Muscle of arm (tissue), 12 donors: ENCODE measurements around the gene SSH2. TPM values are rescaled to one million over a fixed set of nuclear protein-coding genes. Genes with fewer than 3 reads are reported as not detected.
"Not testable (repeated sequence)": the region's sequence is repeated elsewhere in the genome, so short reads cannot be mapped to it uniquely, and the experiment has no call there.

Experiments
- DNase-seq: peaks from one replicate; pipeline ENCODE4 v3.0.0-alpha.2; 2013
- polyA plus RNA-seq, 12 donors: library from polyadenylated mRNA; unstranded; fragments of 120-200 nt; gene quantifications; one replicate each; pipeline ENCODE4 v1.2.1, GENCODE V29; 2013; ENCODE audit not compliant: insufficient read length in 12 of 12

SSH2 gene
- polyA plus RNA-seq, 12 donors: 17.7 to 73.5 (median 25.5) TPM

DNA sequence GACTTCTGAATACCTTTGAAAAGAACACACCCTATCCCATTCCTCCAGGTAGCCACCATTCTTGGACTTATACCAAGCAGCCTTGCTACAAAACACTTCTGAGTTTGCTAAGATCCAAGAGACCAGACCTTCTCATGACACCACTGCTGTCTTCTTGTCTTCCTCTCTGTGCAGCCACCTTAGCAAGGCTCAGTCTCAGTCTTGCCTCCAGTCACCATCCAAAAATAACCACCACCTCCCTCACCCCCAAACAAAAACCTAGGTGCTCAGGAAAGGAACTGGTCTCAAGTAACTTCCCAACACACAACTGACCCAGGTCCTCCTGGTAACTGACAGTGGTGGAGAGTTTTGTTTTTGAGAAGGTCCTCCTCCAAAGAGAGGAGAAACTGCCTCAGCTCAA lies 216.4 kb downstream of the SSH2 start:
- no peak for DNase-seq

DNA sequence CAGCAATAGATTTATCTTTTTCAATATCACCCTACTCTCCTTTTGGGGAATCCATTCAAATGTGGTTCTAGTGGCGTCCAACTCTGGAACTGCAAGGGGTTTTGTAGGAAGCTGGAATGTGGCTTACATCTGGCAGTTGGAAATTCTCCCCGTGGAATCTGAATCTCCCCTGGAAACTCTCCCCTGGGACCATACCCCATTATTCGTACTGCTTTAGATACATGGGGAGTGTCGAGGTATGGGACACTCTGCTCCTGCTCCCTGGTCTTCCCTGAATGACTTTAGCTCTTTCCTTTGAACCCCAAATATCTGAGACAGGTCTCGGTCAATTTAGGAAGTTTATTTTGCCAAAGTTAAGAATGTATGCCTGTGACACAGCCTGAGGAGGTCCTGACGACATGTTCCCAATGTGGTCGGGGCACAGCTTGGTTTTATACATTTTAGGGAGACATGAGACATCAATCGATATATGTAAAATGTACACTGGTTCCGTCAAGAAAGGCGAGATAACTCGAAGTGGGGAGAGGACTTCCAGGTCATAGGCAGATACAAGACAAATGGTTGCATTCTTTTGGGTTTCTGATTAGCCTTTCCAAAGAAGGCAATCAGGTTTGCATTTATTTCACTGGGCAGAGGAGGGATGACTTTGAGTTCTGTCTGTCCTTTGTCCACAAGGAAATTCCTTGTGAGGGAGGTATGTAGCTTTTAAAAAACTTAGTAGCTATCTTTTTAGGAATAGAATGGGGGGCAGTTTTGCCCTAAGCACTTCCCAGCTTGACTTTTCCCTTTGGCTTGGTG lies 218.2 kb downstream of the SSH2 start:
- no peak for DNase-seq

DNA sequence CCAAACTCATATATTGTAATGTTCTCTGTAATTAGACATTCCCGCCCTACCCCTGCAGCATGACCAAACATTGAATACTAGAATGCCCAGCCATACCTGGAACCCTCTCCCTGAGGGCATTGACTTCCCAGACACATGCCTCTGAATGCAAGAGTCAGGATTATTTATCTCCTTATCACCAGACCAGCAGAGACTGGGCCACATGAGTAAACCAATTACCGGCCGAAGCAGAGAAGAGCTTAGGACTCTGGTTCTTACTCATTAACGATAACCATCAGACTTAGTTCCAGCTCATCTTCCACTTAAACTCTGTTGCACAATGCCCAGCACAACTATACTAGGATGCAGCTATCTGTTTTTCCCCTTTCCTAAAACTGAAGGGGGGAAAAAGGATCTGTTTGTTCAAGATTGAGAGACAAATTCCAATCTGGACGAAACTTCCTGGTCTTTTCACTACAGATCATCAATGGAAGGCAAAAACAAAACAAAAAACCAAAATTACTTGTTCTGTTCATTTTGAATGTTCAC lies 219.1 kb downstream of the SSH2 start:
- DNase-seq: no peak

DNA sequence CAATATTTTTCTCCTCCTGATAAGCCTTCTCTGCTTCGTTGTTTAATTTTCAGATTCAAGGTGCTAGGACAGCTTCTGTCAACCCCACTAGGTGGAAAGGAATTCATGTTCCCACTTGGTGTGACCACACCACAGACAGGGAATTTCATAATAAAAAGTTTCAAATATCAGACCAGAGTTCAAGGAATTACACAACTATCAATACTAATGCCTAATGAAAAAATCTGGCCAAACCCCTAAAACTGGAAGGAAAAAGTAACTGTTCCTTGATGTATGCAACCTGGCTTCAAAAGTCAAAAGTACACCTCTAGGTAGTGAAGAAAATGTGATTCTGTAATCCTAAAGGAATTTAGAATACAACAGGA lies 219.5 kb downstream of the SSH2 start:
- no peak for DNase-seq

DNA sequence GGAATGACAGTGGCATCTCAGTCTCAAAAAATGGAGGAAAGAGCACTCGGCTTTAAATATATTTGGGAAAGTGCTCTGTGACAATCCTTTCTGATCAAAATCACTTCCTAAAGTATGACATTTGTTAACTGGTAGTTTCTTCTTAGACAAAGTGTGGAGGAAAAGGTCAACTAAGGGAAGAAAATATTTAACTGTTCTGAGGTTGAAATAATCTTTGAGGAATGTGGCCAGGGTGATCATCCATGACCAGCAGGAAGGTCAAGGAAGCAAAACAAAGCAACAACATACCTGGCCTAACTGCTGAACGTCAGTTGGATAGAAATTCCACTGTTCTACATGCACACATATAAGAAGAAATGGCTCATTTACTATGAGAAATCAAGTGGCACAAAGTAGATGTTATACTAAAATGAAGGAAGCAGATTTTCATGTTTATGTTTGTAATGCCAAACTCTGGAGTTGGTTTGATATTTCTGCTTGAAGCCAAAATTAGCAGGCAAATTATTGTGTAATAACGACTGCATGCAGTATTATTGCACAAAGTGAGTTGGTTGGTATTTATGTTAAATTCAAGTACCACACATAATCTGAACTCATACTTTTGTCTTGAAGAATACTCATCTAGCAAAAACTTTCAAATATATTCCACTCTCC lies 220.0 kb downstream of the SSH2 start:
- DNase-seq: no peak

DNA sequence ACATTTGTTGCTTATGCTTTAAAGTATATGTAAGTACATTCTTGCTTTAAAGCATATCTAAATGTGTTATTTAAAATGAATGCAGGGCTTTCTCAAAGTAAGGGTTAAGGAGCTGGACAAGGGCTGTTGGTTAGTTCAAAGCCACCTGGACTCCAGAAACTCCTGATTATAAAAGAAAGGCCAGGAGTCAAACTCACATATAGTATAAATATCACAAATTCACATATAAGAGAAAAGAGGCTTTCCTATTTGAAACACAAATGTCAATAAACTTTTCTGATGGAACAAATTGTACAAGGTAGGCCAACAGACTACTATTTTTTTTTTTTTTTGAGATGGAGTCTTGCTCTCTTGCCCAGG lies 222.8 kb downstream of the SSH2 start:
- DNase-seq: no peak

DNA sequence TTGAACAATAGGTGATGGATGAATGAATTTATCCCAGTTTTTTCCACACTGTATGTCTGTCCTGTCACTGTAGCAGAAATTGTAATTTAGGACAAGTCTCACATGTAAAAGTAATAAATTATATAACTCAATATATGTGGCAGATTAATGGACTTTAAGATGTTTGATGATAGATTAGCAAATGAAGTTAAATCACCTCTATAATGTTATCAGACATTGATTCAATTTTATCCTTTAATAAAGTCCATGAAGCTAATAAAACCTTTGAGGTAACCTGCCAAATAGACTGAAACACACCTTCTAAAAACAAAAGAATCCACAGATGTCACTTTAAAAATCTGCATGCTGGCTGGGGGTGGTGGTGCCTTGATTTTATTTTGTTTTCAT lies 224.0 kb downstream of the SSH2 start:
- no peak for DNase-seq

DNA sequence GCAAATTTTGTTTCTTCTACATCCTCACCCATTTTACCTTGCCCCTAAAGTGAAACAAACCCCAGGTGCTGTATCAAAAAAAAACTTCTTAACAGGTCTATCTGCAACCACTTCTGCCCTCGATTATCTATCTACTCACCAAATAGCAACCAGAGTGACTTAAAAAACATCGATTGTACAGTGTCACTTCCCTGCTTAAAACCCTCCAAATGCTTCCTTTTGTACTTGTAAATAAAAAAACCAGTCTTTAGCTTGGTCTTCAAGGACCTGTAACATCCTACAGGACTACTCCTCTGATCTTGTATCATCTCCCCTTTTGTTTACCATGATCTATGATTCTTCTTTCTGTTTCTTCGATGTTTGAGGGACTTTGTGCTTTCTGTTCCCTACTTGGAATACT lies 224.6 kb downstream of the SSH2 start:
- DNase-seq: no peak

DNA sequence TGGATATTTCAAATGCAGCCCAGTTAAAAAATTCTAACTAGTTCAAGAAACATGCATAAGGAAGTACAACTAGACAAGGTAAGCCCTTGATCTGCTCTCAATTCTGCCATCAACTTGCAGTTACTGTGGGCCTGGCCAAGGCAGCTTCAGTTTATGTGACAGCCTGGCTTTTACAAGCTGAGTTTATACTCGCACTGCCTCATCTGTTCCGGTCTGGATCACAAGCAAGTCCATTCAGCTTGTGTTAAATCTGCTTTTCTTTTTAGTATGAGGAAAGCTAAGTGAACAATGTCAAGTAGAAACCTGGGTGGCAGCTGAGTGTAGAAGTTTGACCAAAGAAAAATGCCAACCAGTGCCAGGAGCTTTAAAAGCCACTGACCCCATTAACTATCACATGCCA lies 230.7 kb downstream of the SSH2 start:
- DNase-seq: no peak

DNA sequence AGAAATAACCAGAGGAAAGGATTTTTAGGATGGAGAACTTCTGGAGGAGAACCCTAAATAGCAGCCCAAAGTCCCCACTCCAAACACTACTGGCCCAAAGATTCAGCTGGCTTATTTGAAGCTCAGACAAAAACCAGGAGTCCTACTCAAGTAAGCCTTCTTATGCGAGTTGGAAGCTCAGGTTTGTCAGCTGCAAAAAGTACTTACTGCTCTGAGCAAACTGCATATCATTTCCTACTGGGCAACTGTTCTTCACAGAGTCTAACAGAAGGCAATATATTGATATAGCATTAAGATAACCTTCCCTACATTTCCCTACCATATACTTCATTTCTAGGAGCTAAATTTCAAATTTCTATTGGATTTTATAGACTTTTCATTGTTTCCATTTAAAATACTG lies 231.2 kb downstream of the SSH2 start:
- DNase-seq: no peak

DNA sequence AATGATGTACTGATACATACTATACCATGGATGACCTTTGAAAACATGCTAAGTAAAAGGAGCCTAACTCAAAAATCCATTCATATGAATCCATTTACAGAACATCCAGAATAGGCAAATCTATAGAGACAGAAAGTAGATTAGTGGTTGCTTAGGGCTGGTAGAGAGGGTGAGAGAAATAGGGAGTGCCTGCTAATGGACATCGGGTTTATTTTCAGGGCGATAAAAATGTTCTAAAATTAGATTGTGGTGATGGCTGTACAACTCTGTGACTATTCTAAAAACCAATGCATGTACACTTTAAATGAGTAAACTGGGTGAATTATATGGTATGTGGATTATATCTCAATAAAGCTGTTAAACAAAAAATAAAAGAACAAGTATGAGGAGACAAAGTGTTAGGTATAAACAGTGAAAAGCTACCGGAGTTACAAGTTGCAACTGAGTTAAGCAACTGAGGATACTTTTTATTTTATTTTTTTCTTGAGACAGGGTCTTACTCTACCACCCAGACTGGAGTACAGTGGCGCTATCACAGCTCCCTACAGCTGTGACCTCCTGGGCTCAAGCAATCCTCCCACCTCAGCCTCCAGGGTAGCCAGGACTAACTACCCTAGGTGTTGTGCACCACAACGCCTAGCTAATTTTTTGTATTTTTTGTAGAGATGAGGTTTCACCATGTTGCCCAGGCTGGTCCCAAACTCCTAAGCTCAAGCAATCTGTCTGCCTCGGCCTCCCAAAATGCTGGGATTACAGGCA lies 231.8 kb downstream of the SSH2 start:
- no peak for DNase-seq

DNA sequence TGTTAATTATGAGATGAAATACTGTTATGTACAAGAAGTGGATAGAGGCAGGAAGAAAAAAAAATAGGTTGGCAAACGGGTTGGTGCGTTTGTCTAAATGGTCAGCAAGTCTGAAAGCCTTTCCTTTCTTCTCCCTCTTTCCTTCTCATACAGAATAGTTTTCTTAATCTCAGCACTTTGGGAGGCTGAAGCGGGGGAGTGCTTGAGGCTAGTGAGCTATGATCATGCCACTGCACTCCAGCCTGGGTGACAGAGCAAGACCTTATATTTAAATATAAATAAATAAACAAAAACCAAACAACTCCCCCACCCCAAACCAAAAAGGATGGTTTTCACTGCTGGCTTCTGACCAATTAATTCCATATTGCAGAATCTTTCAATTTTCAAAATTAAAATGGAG lies 232.7 kb downstream of the SSH2 start:
- DNase-seq: no peak

DNA sequence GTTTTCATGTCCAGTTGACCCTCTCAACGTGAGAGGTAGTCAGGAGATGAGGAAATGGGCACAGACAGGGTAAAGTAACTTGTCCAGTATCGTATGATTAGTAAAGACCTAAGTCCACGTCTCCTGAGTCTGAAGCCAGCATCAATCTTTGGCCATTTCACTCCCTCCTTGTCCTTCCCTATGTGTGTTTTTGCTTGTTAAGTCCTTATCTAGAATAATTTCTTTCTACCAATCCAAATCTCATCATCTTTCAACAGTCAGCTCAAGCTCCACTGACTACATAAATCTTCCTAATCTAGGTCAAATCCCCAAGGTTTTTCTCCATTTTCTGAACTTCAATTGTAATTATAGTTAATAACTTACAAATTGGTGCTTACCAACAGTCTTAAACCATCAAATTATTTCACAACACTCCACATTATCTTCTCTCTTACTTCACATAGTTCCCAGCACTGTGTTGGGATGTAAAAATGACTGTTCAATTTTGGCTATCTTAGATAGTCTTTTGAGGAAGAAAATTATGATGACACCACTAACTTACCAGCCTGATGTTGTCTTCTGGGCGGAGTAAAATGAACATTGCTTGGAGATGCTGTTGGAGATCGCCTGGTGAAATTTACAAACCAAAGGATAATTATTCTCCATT lies 235.0 kb downstream of the SSH2 start:
- no peak for DNase-seq

DNA sequence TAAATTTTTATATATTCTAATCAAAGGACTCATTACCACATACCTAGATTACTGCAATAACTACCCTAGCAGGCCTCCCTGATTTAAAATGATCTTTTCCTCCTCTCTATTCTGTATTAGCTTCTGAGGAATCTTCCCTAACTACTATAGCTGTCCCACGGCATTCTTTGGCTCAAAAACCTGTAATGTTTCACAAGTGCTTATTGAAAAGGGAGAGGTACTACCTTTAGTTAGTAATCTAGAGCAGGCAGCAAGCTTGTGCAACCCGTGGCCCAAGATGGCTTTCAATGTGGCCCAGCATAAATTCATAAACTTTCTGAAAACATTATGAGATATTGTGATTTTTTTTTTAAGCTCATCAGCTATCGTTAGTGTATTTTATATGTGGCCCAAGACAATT lies 236.3 kb downstream of the SSH2 start:
- no peak for DNase-seq

DNA sequence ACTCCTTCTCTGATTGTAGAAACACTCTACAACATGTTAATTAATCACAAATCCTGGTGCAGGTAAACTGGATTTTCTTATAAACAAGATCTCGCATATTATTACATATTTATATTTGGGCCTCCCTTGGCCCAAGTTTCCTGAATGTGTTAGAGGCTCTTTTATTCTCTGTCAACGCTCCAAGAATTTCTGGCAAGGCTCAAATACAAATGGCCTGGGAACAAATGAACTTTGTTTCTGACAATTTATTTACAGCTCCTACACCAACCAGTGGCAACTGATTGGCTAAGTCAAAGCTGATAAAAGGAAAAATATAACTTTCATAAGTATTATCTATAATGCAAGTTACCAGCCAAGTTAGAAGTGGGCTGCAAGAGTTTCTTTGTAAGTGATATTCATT lies 242.4 kb downstream of the SSH2 start:
- DNase-seq: peak; percentile 59

DNA sequence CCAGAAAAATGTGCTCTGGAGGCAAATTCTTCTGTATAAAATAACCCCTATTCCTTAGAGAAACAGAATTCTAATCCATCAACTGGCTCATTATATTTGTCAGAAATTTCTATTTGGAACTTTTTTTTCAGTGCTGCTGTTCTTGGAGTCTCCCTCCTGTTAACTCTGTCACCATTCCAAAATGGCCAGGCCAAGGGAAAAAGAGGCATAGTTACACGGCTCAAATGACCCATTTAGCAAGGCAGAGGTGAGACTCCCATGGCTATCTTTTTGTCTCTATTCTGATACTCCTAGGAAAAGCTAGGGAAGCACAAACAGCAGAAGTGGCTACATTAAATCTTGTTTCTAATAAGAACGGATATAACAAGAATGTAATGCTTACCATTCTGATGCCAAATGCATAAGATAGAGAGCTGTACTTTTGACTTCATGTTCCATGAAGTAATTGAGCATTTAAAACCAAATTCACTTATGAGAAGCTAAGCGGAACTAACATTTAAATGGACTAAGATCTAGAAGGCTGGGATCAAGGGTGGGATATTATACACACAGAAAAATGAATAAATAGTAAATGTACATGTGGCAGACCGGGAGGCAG lies 242.9 kb downstream of the SSH2 start:
- no peak for DNase-seq

DNA sequence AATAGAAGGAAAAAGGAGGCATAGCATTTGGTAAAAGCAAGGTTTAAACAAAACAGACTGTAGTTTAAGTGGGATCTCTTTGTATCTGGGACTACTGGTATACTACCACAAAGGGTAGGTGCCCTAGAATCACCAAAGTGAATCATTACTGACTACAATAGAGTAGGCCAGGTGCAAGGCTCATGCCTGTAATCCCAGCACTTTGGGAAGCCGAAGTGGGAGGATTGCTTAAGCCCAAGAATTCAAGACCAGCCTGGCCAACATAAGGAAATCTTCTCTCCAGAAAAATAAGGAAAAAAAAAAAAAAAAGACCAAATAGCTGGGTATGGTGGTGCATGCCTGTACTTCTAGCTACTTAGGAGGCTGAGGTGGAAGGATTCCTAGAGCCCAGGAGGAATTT lies 246.5 kb downstream of the SSH2 start:
- DNase-seq: no peak

DNA sequence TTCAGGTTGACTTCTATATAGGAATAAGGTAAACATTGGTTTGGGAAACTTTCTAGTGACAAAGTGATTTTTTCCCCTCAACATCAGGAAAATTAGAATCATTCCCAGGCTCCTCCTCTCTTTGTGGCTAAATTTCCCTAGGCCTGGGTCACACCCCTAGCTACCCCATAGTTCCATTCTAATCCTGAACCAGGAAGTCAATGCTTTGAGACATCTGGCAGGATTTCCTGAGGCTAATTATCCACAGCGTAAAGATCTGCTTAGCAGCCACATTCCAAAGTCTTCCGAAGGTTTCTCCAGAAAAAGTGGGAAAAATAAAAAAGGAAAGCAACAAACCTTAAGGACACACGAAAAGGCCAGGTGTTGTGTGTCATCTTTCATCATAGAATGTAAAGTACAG lies 247.0 kb downstream of the SSH2 start:
- no peak for DNase-seq

DNA sequence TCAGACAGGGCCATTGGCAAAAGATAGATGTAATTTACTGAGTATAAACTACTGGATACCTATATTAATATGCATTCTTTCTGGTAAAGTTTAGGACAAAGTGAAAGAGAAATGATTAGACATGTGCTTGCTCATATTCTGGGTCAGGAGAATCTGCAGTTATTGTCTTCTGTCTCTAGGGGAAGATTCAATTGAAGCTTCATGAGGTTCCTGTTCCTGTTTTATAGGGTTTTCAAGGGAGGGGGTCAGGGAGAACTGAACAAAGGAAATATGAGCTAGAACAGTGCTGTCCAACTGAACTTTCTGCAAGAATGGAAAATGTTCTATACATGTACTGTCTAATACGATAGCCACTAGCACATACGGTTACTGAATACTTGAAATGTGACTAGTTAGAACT lies 248.0 kb downstream of the SSH2 start:
- no peak for DNase-seq

DNA sequence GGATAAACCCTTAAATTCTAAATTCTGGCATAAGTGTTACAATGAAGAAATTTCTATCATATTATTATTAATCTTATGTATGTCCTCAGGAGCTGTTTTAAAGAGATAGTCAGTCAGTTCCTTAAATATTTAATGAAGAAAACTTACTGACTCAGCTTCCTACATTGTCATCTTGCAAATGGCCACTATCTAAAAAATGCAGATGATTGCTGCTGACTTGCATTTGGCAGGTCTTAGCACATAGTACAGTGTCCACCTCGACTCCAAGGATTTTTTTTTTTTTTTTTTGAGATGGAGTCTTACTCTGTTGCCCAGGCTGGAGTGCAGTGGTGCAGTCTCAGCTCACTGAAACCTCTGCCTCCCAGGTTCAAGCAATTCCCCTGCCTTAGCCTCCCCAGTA lies 252.2 kb downstream of the SSH2 start:
- DNase-seq: no peak

DNA sequence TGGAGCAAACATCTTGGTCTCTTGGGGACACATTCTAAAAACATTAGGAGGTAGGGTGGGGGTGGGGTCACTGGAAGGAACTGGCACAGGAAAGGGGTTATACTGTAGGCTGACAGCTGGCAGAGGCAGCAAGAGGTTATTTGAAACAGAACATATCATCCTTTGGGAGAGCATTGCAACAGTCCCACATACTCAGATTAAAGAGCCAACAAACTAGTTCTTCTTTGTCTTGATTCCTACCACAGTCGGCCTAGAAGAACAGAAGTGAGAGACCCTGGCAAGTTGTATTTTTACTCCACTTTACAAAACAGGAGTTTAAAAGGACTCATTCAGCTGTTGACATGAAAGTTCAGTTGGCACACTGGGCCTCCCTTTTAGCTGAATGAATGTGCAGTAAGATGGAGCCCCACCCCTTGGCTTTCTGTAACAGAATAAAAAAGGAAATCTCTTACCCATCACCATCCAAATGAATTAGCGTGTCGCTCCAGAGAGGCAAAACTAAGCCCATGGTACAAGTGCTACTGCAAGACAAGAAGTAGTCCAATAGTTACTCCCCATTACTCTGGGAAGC lies 252.7 kb downstream of the SSH2 start:
- DNase-seq: no peak

DNA sequence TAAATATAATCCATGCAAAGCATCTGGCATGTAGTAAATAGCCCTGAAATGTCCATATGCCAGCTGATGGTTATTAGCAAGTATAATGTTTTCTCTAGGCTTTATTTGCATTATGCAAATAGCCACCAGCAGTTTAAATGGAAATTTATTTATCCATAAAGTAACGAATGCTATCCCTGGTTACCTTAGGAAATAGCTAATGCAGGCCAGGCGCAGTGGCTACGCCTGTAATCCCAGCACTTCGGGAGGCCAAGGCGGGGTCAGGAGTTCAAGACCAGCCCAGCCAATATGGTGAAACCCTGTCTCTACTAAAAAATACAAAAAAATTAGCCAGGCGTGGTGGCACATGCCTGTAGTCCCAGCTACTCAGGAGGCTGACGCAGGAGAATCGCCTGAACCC lies 254.1 kb downstream of the SSH2 start:
- not testable (repeated sequence) for DNase-seq
